Lower leg skin (tissue), 3 donors: Measurements from ENCODE around the gene MUC5AC.

Experiments used
- POLR2A ChIP-seq, 2 donors: fragments of 450-650 bp; IDR thresholded peaks; one replicate each; pipeline ENCODE4 v1.6.1; 2016 to 2017; ENCODE audit warnings: antibody characterized with exemption in 2 of 2, mild to moderate bottlenecking in 1 of 2, moderate library complexity in 1 of 2
- TF ChIP-seq, protein P1 (sequence below), 3 donors: fragments of 450-650 bp; IDR thresholded peaks; one replicate each; pipeline ENCODE4 v1.5.1; 2016; ENCODE audit warnings: antibody characterized with exemption in 3 of 3, mild to moderate bottlenecking in 3 of 3, moderate library complexity in 2 of 3

- TF ChIP-seq, protein P1, sequence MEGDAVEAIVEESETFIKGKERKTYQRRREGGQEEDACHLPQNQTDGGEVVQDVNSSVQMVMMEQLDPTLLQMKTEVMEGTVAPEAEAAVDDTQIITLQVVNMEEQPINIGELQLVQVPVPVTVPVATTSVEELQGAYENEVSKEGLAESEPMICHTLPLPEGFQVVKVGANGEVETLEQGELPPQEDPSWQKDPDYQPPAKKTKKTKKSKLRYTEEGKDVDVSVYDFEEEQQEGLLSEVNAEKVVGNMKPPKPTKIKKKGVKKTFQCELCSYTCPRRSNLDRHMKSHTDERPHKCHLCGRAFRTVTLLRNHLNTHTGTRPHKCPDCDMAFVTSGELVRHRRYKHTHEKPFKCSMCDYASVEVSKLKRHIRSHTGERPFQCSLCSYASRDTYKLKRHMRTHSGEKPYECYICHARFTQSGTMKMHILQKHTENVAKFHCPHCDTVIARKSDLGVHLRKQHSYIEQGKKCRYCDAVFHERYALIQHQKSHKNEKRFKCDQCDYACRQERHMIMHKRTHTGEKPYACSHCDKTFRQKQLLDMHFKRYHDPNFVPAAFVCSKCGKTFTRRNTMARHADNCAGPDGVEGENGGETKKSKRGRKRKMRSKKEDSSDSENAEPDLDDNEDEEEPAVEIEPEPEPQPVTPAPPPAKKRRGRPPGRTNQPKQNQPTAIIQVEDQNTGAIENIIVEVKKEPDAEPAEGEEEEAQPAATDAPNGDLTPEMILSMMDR (IDR thresholded peaks at IDR 0.05), result no peak
- TF ChIP-seq POLR2A (IDR thresholded peaks at IDR 0.05), result no peak
Observed at GRCh38 chr11:1150116-1150515, 7.6 kb upstream of the MUC5AC start.
